GM06990 (cell line): ENCODE measurements around the gene PNPLA4.

Experiments
- DNase-seq: peaks from one replicate; pipeline ENCODE4 v3.0.0-alpha.2; 2011; ENCODE audit not compliant: insufficient read length; ENCODE audit errors: extremely low read depth
- H3K27me3 ChIP-seq: replicated peaks from 2 replicates; pipeline ENCODE4 v1.6.0; 2011; ENCODE audit warnings: low read length; ENCODE audit not compliant: control insufficient read depth, insufficient read depth
- H3K36me3 ChIP-seq: 2 replicates; pipeline ENCODE4 v1.5.1; 2011; ENCODE audit warnings: low read length; ENCODE audit not compliant: control insufficient read depth, insufficient read depth
- H3K4me3 ChIP-seq: replicated peaks from 2 replicates; pipeline ENCODE4 v1.5.1; 2011; ENCODE audit warnings: low read depth, mild to moderate bottlenecking, control low read depth, low read length
- TF ChIP-seq, protein P1 (sequence below): IDR thresholded peaks from 2 replicates; pipeline ENCODE4 v1.5.1; 2011; ENCODE audit warnings: low read length, control low read depth, mild to moderate bottlenecking, inconsistent platforms; ENCODE audit not compliant: insufficient read depth, poor library complexity, severe bottlenecking

The PNPLA4 gene

GRCh38 chrX:7953446-7953845 lies 26.2 kb upstream of the PNPLA4 start:
- H3K27me3 ChIP-seq, result no peaks in the 10 kb centered on the region
- DNase-seq, result no peak
- TF ChIP-seq, protein P1, sequence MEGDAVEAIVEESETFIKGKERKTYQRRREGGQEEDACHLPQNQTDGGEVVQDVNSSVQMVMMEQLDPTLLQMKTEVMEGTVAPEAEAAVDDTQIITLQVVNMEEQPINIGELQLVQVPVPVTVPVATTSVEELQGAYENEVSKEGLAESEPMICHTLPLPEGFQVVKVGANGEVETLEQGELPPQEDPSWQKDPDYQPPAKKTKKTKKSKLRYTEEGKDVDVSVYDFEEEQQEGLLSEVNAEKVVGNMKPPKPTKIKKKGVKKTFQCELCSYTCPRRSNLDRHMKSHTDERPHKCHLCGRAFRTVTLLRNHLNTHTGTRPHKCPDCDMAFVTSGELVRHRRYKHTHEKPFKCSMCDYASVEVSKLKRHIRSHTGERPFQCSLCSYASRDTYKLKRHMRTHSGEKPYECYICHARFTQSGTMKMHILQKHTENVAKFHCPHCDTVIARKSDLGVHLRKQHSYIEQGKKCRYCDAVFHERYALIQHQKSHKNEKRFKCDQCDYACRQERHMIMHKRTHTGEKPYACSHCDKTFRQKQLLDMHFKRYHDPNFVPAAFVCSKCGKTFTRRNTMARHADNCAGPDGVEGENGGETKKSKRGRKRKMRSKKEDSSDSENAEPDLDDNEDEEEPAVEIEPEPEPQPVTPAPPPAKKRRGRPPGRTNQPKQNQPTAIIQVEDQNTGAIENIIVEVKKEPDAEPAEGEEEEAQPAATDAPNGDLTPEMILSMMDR, result no peak
- H3K4me3 ChIP-seq, result no peak overlapping the region
- no peaks in the 10 kb centered on the region for H3K36me3 ChIP-seq

DNA sequence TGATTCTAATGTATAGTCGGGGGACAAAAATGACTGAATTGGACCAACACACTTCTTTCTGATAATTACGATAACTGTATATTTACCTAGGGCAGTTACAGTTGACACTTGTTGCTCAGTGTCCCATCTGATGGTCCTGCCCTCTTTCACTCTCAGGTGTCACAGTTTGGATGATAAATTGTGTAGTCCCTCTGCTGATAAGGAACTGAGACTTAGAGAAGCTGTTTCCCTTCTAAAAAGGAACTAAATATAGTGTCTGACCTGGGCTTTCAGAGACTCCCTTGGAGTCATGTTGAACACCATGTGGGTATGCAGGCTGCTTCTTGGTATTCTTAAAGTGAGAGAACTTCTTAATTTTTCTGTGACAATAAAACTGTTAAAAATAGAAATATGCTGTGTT lies 23.7 kb upstream of the PNPLA4 start:
- Histone ChIP-seq H3K36me3 (no peaks in the 10 kb centered on the region), H3K27me3 (no peaks in the 10 kb centered on the region), H3K4me3 (no peak overlapping the region; the same call in 1 of the 2 replicates)
- TF ChIP-seq, protein P1, result no peak
- DNase-seq, result peak; percentile 38

- no peak overlapping the region for H3K4me3 ChIP-seq
- H3K27me3 ChIP-seq, result no peaks in the 10 kb centered on the region
- TF ChIP-seq, protein P1, result no peak
- no peak for DNase-seq
- no peaks in the 10 kb centered on the region for H3K36me3 ChIP-seq
These were observed 21.3 kb upstream of the PNPLA4 start for GRCh38 chrX:7948483-7948882.

- no peak overlapping the region for H3K4me3 ChIP-seq
- no peaks in the 10 kb centered on the region for H3K36me3 ChIP-seq
- H3K27me3 ChIP-seq, result no peaks in the 10 kb centered on the region
- no peak for DNase-seq
- TF ChIP-seq, protein P1, result no peak
These were observed 19.7 kb upstream of the PNPLA4 start for GRCh38 chrX:7946960-7947359.

GRCh38 chrX:7943600-7944245 lies 16.5 kb upstream of the PNPLA4 start:
- no peak for DNase-seq
- Histone ChIP-seq H3K27me3 (no peaks in the 10 kb centered on the region), H3K36me3 (no peaks in the 10 kb centered on the region), H3K4me3 (no peak overlapping the region)
- TF ChIP-seq, protein P1, result no peak
